SK-MEL-5 (cell line): Measurements from ENCODE around the gene NHSL1. TPM values are rescaled to one million over a fixed set of nuclear protein-coding genes. Genes with fewer than 3 reads are reported as not detected.

Experiments used
- DNase-seq: peaks from one replicate; pipeline ENCODE4 v3.0.0-alpha.2; 2016; ENCODE audit warnings: low read depth, low spot score
- in situ Hi-C: cut with HindIII; loops from 2 replicates; pipeline ENCODE4 v1.10.0; 2016; ENCODE audit warnings: low sequenced_read_pairs, high pct_unique_total_duplicates, low pct_unique_long_range_greater_than_20kb
- total RNA-seq: library from RNA; depleted of rRNA; stranded (reverse); fragments of >200 nt; shearing (Covaris generic); gene quantifications from 2 replicates; pipeline ENCODE4 v1.2.3, GENCODE V29; 2014

Gene NHSL1
- total RNA-seq, 1 experiment from 2014 or later, result 64.2 TPM

DNA sequence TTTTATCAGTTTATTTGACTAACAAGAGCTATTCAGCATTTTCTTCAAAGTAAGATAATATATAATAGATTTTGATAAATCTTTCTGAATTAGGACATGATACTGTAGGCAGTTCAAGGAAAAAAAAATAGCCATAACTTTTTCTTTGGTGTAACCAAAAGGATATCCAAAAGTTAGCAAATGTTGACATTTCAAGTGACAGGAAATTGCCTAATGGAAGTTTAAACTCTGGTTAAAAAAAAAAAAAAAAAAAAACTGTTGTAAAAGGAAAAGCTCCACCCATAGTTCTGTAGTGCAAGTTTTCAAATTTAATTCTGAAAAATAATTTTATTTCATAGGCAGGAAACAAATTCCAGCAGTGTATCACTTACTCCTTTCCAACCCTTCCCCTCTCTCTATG lies 76.4 kb downstream of the NHSL1 start:
- in situ Hi-C loops, result no loop called here
- no peak for DNase-seq

GRCh38 chr6:138421608-138422007 lies 77.7 kb downstream of the NHSL1 start:
- no peak for DNase-seq
- in situ Hi-C loops, result no loop called here

DNA sequence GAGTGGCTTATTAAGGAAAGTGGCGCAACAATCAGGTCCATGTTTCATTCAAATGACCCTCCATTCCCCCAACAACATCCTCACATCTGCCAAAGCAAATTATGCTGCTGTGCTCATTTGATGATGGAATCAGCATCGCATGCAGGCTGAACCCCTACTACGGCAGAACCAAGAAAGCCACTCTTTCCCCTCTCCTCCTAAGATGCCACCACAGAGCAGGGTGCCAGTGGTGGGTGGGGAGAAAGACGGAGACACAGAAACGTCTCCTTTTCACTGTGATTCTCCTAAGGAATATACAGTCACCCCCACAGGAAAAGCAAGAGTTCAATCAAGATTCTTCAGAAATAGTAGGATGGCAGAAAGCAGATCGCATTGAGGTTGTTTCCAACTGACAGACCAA lies 78.2 kb downstream of the NHSL1 start:
- in situ Hi-C loops, result no loop called here

GRCh38 chr6:138420356-138420755 lies 78.9 kb downstream of the NHSL1 start:
- DNase-seq, result no peak
- in situ Hi-C loops, result no loop called here

More for the DNA sequence above, 78.2 kb downstream of the NHSL1 start:
- DNase-seq, result no peak

DNA sequence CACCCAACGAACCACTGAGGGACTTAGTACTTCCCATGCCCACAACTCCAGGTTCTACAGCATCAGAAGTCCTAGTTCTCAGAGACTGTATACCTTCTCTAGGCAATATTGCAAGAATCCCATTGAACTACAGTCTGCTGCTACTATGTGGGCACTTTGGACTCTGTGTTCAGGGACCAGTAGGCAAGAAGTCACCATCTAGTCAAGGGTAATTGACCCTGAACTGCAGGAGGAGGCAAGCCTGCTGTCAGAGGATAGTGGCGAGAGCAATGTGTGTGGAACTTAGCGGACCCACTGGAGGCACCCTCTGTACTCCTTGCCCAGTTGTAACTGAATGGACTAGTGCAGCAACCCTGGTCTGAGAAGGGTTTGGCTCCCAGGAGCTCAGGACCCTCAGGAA lies 79.5 kb downstream of the NHSL1 start:
- DNase-seq, result no peak
- in situ Hi-C loops, result no loop called here

- no peak for DNase-seq
- in situ Hi-C loops, result no loop called here
Measured at GRCh38 chr6:138418118-138418742, 81.1 kb downstream of the NHSL1 start.

GRCh38 chr6:138417493-138418117 lies 81.7 kb downstream of the NHSL1 start:
- in situ Hi-C loops, result no loop called here
- DNase-seq, result no peak

- in situ Hi-C loops, result no loop called here
- no peak for DNase-seq
Measured at GRCh38 chr6:138416206-138416605, 83.1 kb downstream of the NHSL1 start.

DNA sequence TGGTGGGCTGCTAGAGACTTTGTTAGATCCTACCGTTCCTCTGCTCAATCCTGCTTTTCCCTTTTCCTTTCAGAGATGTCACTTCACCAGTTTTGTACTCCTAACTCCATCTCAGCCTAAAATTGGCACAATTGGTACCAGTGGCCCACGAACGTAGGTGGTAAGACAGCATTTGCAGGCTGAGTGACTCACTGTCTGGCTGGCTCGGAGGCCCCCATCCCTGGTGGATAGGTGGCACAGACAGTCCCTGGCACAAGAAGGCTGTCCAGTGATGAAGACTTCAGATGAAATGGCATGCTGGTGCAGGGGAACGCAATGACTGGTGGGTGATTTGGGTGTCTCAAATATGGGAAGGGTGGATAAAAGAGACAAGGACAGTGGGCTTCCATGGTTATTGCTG lies 84.2 kb downstream of the NHSL1 start:
- in situ Hi-C loops, result no loop called here
- DNase-seq, result no peak

DNA sequence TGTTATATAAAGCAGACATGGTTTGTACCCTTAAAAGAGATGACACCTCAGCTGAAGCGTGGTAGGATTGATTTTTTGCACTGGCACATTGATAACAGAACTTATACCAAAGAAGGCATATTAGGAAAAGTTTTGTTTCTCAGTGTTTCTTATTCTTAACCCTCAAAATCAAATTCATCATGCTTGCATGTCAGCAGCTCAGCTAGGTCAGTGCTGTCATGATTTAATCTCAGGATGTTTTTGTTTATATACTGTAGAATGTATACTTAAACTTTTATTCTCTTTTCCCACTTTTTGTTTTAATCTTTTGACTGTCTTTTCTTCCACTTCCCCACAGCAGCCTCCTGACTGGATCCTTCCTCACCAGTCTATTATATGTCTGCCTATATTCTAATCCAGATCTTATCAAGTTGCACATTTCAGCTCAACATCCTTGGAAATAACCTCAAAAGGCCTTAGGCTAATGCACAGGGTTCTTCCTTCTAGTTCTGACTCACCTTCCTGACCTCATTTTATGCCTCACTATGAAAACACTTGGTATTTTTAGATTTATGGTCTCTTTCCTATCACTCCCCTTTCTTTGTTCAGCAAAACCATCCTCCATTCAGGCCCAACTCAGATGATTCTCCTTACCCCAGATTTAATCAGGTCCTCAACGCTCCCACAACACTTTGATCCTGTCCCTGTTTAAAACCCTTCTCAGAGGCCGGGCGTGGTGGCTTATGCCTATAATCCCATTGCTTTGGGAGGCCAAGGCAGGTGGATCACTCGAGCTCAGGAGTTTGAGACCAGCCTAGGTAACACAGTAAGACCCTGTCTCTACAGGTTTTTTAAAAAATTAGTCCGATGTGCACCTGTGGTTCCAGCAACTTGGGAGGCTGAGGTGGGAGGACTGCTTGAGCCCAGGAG lies 88.1 kb downstream of the NHSL1 start:
- in situ Hi-C loops, result no loop called here
- DNase-seq, result no peak

GRCh38 chr6:138410048-138410735 lies 89.1 kb downstream of the NHSL1 start:
- in situ Hi-C loops, result no loop called here
- DNase-seq, result no peak

DNA sequence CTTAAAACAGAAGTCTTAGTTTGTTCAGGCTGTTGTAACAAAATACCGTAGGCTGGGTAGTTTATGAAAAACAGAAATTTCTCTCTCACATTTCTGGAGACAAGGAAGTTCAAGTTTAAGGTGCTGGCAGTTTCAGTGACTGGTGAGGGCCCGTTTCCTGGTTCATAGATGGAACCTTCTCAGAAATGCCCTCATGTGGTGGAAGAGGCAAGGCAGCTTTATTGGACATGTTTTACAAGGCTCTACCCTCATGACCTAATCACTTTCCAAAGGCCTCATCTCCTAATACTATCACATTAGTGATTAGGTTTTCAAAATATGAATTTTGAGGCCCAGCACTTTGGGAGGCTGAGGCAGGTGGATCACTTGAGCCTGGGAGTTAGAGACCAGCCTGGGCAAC lies 92.9 kb downstream of the NHSL1 start:
- DNase-seq, result no peak
- in situ Hi-C loops, result no loop called here

DNA sequence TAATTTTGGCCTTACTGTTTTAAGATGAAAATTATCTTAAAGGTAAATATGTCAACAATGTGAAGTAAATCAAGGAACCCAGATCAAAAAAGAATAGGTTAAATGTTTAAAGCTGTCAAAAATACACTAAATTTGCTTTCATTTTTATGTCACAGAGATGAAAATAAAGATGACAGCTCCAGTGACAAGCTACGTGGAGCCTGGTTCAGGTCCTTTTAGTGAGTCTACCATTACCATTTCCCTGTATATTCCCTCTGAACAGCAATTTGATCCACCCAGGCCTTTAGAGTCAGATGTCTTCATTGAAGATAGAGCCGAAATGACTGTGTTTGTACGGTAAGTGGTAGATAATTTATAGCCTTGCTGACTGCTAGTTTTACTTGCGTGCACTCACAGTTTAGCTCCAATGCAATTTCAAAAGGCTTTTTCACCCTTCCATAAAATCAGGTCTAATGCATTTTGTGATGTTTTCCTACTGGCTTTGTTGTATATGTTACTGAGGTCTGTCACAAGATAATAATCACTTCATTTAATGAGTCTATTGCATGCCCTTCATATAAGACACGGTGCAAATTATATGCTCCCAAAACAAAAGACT lies 93.4 kb downstream of the NHSL1 start:
- in situ Hi-C loops, result no loop called here
- DNase-seq, result no peak

- in situ Hi-C loops, result no loop called here
- DNase-seq, result no peak
Measured at GRCh38 chr6:138404666-138405337, 94.5 kb downstream of the NHSL1 start.

DNA sequence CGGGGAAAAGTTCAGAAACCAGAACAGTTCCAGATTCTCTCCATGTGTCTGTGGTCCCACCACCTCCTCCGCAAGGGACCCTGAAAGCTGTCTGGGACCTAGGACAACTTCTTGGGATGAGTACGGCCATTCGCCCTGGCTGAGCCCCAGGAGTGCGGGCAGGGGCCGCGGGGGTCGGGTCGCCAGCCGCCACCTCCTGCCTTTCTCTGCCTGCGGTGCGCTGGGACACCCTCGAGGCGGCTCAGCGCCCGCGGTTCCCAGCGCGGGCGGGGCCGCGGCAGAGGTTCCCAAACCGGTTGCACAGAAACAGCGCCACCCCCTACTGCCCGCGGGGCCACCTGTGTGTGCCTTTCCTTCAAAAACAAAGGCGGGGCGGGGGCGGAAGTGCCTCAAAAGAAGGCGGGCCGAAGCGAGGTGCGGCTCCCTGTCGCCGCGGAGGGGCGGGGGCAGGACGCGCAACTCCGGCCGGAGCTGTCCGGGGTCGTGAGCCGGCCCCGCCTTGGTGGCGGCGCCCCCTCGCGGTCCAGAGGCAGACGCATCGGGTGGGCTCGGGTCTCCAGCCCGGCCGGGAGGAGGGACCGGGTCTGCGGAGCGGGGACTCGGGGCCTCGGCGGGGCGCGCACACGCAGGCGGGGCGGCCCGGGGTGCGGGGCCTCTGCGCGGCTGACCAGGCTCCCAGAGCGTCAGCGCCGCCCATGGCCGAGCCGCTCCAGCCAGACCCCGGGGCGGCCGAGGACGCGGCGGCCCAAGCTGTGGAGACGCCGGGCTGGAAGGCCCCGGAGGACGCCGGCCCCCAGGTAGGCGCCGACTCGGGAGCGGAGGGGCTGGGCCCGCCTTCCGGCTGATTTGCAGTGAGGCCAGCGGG lies 95.3 kb downstream of the NHSL1 start, which contains the start of gene HEBP2:
HEBP2 (plus strand) TSS at position 423 of the 865 bp plus-strand sequence; CDS start at position 696, 273 bp downstream.
- DNase-seq, result peak; percentile 76
- in situ Hi-C loops, result no loop called here

DNA sequence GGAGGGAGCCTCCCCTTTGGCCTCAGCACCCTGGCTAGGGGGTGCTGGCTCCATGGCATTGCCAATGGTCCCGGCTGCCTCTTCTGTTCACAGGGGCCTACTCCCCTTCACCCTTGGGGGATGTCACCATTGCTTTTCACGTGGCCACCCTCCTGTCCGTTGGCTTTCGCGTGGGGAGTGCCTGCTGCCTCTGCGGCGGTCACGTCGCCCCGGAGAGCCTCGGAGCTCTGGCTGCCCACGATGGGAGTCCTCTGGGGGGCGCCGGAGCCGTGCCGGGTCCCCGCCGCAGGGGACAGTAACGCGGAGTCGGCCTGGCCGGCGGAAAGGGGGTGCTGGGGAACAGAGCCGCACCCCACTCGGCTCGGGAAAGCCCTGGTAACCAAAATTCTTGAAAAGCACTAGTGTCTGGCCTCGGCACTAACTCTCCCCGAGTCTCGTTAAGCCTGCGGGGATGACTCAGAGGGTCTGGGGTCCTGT lies 95.9 kb downstream of the NHSL1 start:
- in situ Hi-C loops, result no loop called here
- DNase-seq, result no peak
